CD4-positive, alpha-beta memory T cell (primary cell): ENCODE results near the gene ZNF385D. TPM values are rescaled to one million over a fixed set of nuclear protein-coding genes. Genes with fewer than 3 reads are reported as not detected.
"Not testable (repeated sequence)": the region's sequence is repeated elsewhere in the genome, so short reads cannot be mapped to it uniquely, and the experiment has no call there.

ENCODE experiments used
- CTCF ChIA-PET: fragments of 350-600 bp; sonication (Branson Sonifier 250); formaldehyde crosslinking; loops from one replicate; lab custom pipeline; 2021; ENCODE audit warnings: inconsistent platforms; ENCODE audit not compliant: partially characterized antibody; lab: Charles Lee
- POLR2A ChIA-PET: fragments of 350-600 bp; sonication (Branson Sonifier 250); formaldehyde crosslinking; loops from one replicate; lab custom pipeline; 2021; ENCODE audit not compliant: partially characterized antibody; lab: Charles Lee
- DNase-seq, 5 donors: peaks; one replicate each; pipeline versions ENCODE4 v3.0.0 to v3.0.0-alpha.2; 2020 to 2022; ENCODE audit warnings: mixed read lengths in 1 of 5
- H3K27ac ChIP-seq: one replicate; pipeline ENCODE4 v1.7.0; 2013; ENCODE audit warnings: low read depth, low read length
- H3K27me3 ChIP-seq: 2 replicates; pipeline ENCODE4 v1.7.0; 2013; ENCODE audit warnings: mild to moderate bottlenecking, low read length, moderate library complexity; ENCODE audit not compliant: insufficient read depth
- H3K36me3 ChIP-seq: 2 replicates; pipeline ENCODE4 v1.7.0; 2013; ENCODE audit warnings: mild to moderate bottlenecking, low read length, moderate library complexity; ENCODE audit not compliant: insufficient read depth
- H3K4me1 ChIP-seq: 2 replicates; pipeline ENCODE4 v1.7.0; 2013; ENCODE audit warnings: mild to moderate bottlenecking, low read length, moderate library complexity; ENCODE audit not compliant: insufficient read depth
- H3K4me3 ChIP-seq, 2 donors: one replicate each; pipeline ENCODE4 v1.7.0; 2013; ENCODE audit warnings: low read length in 2 of 2, mild to moderate bottlenecking in 1 of 2
- H3K9me3 ChIP-seq, 2 donors: one replicate each; pipeline ENCODE4 v1.7.0; 2013; ENCODE audit warnings: low read length in 2 of 2, control low read depth in 1 of 2; ENCODE audit not compliant: control insufficient read depth in 1 of 2
- H3K27ac Mint-ChIP-seq, 7 donors: one replicate each; pipeline ENCODE4 v1.8.0; 2020 to 2021; ENCODE audit warnings: mixed read lengths in 7 of 7, mild to moderate bottlenecking in 6 of 7, inconsistent platforms in 3 of 7, moderate library complexity in 3 of 7
- H3K27me3 Mint-ChIP-seq, 2 donors: one replicate each; pipeline ENCODE4 v1.8.0; 2020 to 2021; ENCODE audit warnings: mixed read lengths in 2 of 2
- H3K36me3 Mint-ChIP-seq, 2 donors: one replicate each; pipeline ENCODE4 v1.8.0; 2020 to 2021; ENCODE audit warnings: mixed read lengths in 2 of 2, inconsistent platforms in 1 of 2, mild to moderate bottlenecking in 1 of 2
- H3K4me1 Mint-ChIP-seq, 4 donors: one replicate each; pipeline ENCODE4 v1.8.0; 2020 to 2021; ENCODE audit warnings: mixed read lengths in 4 of 4, mild to moderate bottlenecking in 1 of 4
- H3K4me3 Mint-ChIP-seq, 8 donors: one replicate each; pipeline ENCODE4 v1.8.0; 2020 to 2021; ENCODE audit warnings: mixed read lengths in 8 of 8, mild to moderate bottlenecking in 7 of 8, moderate library complexity in 6 of 8, inconsistent platforms in 3 of 8
- H3K9me3 Mint-ChIP-seq, 8 donors: one replicate each; pipeline ENCODE4 v1.8.0; 2020 to 2021; ENCODE audit warnings: mixed read lengths in 8 of 8, mild to moderate bottlenecking in 5 of 8, inconsistent platforms in 3 of 8, moderate library complexity in 1 of 8
- intact Hi-C: fragments of 100-400 bp; cut with micrococcal nuclease; formaldehyde crosslinking; loops from one replicate; pipeline ENCODE4 v1.15.1; 2023
- polyA plus RNA-seq, 2 donors: library from polyadenylated mRNA; unstranded; fragments of 300-500 nt; fragmentation: Illumina TruSeq; gene quantifications; one replicate each; pipeline ENCODE4 v1.2.3, GENCODE V29; 2021
- total RNA-seq, 2 experiments: library from RNA; stranded (reverse); gene quantifications; one replicate each; pipeline ENCODE4 v1.2.3, GENCODE V29; 2021

ZNF385D gene
- total and polyA plus RNA-seq, 4 experiments from 2014 or later, result not detected

DNA sequence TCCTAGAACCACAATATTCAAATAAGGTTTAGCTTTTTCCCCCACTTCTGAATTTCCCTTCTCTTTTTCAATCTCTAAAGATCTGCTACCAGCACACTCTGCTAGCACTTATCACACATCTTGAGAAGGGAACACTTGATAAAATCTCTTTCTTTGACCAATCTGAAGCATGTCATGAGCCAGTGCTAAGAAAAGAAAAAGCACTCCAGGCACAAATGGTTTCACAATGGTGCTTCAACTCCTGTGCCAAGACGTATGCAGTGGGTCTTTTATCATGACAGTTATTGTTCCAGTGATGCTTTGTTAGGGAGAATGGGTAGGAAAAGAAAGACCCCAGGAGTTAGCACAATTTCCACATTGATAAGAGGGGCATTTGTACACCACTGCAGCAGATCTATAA is 248.4 kb downstream of the ZNF385D start:
- peaks cover 0 to 9% (median 2%) of the 10 kb centered on the region in 8 donors for H3K9me3 Mint-ChIP-seq
- H3K4me3 Mint-ChIP-seq, result no peak overlapping the region
- Histone ChIP-seq H3K36me3 (no peaks in the 10 kb centered on the region), H3K4me3 (no peak overlapping the region), H3K27me3 (no peaks in the 10 kb centered on the region), H3K27ac (no peak overlapping the region), H3K4me1 (no peaks in the 10 kb centered on the region), H3K9me3 (no peaks in the 10 kb centered on the region)
- H3K27ac Mint-ChIP-seq, result peak overlapping the region in 1 of 7 donors; percentile 8
- no peaks in the 10 kb centered on the region for H3K36me3 Mint-ChIP-seq
- ChIA-PET CTCF (no interaction called here), POLR2A (no interaction called here)
- no peaks in the 10 kb centered on the region for H3K4me1 Mint-ChIP-seq
- no peak for DNase-seq
- intact Hi-C loops, result no loop called here
- H3K27me3 Mint-ChIP-seq, result no peaks in the 10 kb centered on the region

- H3K27me3 ChIP-seq, result no peaks in the 10 kb centered on the region
- intact Hi-C loops, result no loop called here
- no peaks in the 10 kb centered on the region for H3K27me3 Mint-ChIP-seq
- no peaks in the 10 kb centered on the region for H3K4me1 ChIP-seq
- H3K4me3 ChIP-seq, result no peak overlapping the region
- ChIA-PET POLR2A (no interaction called here), CTCF (no interaction called here)
- no peaks in the 10 kb centered on the region for H3K36me3 Mint-ChIP-seq
- no peak overlapping the region for H3K27ac Mint-ChIP-seq
- no peaks in the 10 kb centered on the region for H3K36me3 ChIP-seq
- no peaks in the 10 kb centered on the region for H3K9me3 ChIP-seq
- no peak overlapping the region for H3K27ac ChIP-seq
- H3K4me3 Mint-ChIP-seq, result no peak overlapping the region
- peaks cover 0 to 10% (median 4%) of the 10 kb centered on the region in 8 donors for H3K9me3 Mint-ChIP-seq
- no peak for DNase-seq
- H3K4me1 Mint-ChIP-seq, result no peaks in the 10 kb centered on the region
These were observed 250.2 kb downstream of the ZNF385D start for GRCh38 chr3:21500834-21501233.

- H3K27me3 ChIP-seq, H3K9me3 Mint-ChIP-seq, H3K36me3 Mint-ChIP-seq, H3K27ac Mint-ChIP-seq, H3K36me3 ChIP-seq, H3K27ac ChIP-seq, H3K4me1 Mint-ChIP-seq, H3K4me3 ChIP-seq, POLR2A ChIA-PET, CTCF ChIA-PET, H3K27me3 Mint-ChIP-seq, H3K4me3 Mint-ChIP-seq, H3K9me3 ChIP-seq, intact Hi-C loops, H3K4me1 ChIP-seq, DNase-seq: not testable (repeated sequence)
These were observed 260.3 kb downstream of the ZNF385D start for GRCh38 chr3:21490671-21491070.

- H3K9me3 Mint-ChIP-seq, result peaks cover 0 to 8% (median under 1%) of the 10 kb centered on the region in 8 donors
- no peaks in the 10 kb centered on the region for H3K4me1 Mint-ChIP-seq
- CTCF ChIA-PET, result no interaction called here
- Histone ChIP-seq H3K4me3 (no peak overlapping the region), H3K27me3 (no peaks in the 10 kb centered on the region), H3K4me1 (no peaks in the 10 kb centered on the region), H3K27ac (no peak overlapping the region), H3K9me3 (no peaks in the 10 kb centered on the region), H3K36me3 (no peaks in the 10 kb centered on the region)
- DNase-seq, result no peak
- no peaks in the 10 kb centered on the region for H3K27me3 Mint-ChIP-seq
- POLR2A ChIA-PET, result no interaction called here
- H3K27ac Mint-ChIP-seq, result no peak overlapping the region
- no peak overlapping the region for H3K4me3 Mint-ChIP-seq
- intact Hi-C loops, result no loop called here
- H3K36me3 Mint-ChIP-seq, result no peaks in the 10 kb centered on the region
These were observed 263.5 kb downstream of the ZNF385D start for GRCh38 chr3:21487520-21487919.

GRCh38 chr3:21486024-21486935 is 264.7 kb downstream of the ZNF385D start:
- H3K9me3 ChIP-seq, intact Hi-C loops, H3K27me3 Mint-ChIP-seq, POLR2A ChIA-PET, H3K27me3 ChIP-seq, H3K4me1 ChIP-seq, H3K9me3 Mint-ChIP-seq, H3K36me3 ChIP-seq, H3K4me3 ChIP-seq, H3K36me3 Mint-ChIP-seq, H3K27ac Mint-ChIP-seq, DNase-seq, H3K27ac ChIP-seq, CTCF ChIA-PET, H3K4me3 Mint-ChIP-seq, H3K4me1 Mint-ChIP-seq: not testable (repeated sequence)

DNA sequence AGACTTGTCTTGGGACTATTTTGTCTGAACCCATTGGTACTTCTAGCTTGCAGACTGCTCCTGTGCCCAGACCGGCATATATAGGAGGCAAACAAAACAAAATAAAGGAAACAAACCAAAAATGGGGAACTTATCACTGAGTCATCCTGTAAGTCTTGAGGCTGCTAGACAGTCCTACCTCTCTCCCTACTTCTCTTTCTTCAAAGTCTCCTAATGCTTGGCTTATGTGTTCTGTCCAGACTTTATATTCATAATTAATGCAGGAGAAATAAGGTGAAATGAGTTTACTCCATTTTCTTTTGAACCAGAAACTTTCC is 266.2 kb downstream of the ZNF385D start:
- DNase-seq, result no peak
- Mint-ChIP-seq H3K4me1 (no peaks in the 10 kb centered on the region), H3K27ac (no peak overlapping the region), H3K27me3 (no peaks in the 10 kb centered on the region), H3K9me3 (peaks cover 0 to 6% (median 2%) of the 10 kb centered on the region in 8 donors), H3K4me3 (no peak overlapping the region), H3K36me3 (no peaks in the 10 kb centered on the region)
- no peaks in the 10 kb centered on the region for H3K4me1 ChIP-seq
- H3K4me3 ChIP-seq, result no peak overlapping the region
- H3K27ac ChIP-seq, result no peak overlapping the region
- no peaks in the 10 kb centered on the region for H3K27me3 ChIP-seq
- H3K36me3 ChIP-seq, result no peaks in the 10 kb centered on the region
- intact Hi-C loops, result no loop called here
- no peaks in the 10 kb centered on the region for H3K9me3 ChIP-seq
- ChIA-PET POLR2A (no interaction called here), CTCF (no interaction called here)

- no peaks in the 10 kb centered on the region for H3K9me3 ChIP-seq
- DNase-seq, result no peak
- Mint-ChIP-seq H3K27ac (no peak overlapping the region), H3K4me1 (no peaks in the 10 kb centered on the region), H3K9me3 (peaks cover 0 to 7% (median 2%) of the 10 kb centered on the region in 8 donors), H3K4me3 (no peak overlapping the region), H3K27me3 (no peaks in the 10 kb centered on the region), H3K36me3 (no peaks in the 10 kb centered on the region)
- POLR2A ChIA-PET, result no interaction called here
- H3K27ac ChIP-seq, result no peak overlapping the region
- H3K27me3 ChIP-seq, result no peaks in the 10 kb centered on the region
- H3K4me3 ChIP-seq, result no peak overlapping the region
- CTCF ChIA-PET, result no interaction called here
- no peaks in the 10 kb centered on the region for H3K4me1 ChIP-seq
- no peaks in the 10 kb centered on the region for H3K36me3 ChIP-seq
- intact Hi-C loops, result no loop called here
These were observed 266.8 kb downstream of the ZNF385D start for GRCh38 chr3:21484057-21484827.
